BE2C (cell line): ENCODE measurements around the gene PHLPP1.

Experiments used
- DNase-seq: peaks from one replicate; pipeline ENCODE4 v3.0.0-alpha.2; 2020
- H3K27me3 ChIP-seq: fragments of 250-450 bp; sonication (Bioruptor Pico); 2 replicates; pipeline ENCODE4 v1.5.1; 2020; ENCODE audit warnings: mild to moderate bottlenecking
- H3K36me3 ChIP-seq: fragments of 250-450 bp; sonication (Bioruptor Pico); 2 replicates; pipeline ENCODE4 v1.5.1; 2020; ENCODE audit warnings: mild to moderate bottlenecking
- H3K4me1 ChIP-seq: fragments of 250-450 bp; sonication (Bioruptor Pico); 2 replicates; pipeline ENCODE4 v1.5.1; 2020
- H3K4me3 ChIP-seq: 2 replicates; pipeline ENCODE4 v1.5.1; 2011; ENCODE audit warnings: low read depth, low read length
- H3K9me3 ChIP-seq: fragments of 250-450 bp; sonication (Bioruptor Pico); 2 replicates; pipeline ENCODE4 v1.5.1; 2020
- CTCF ChIP-seq: IDR thresholded peaks from 2 replicates; pipeline ENCODE4 v1.5.1; 2012; ENCODE audit warnings: mild to moderate bottlenecking, low read depth, low read length

PHLPP1 gene

GRCh38 chr18:63005306-63005705, 290.0 kb downstream of the PHLPP1 start:
- DNase-seq, result no peak
- H3K4me1 ChIP-seq, result no peaks in the 10 kb centered on the region
- H3K27me3 ChIP-seq, result no peaks in the 10 kb centered on the region
- H3K4me3 ChIP-seq, result no peak overlapping the region
- no peaks in the 10 kb centered on the region for H3K9me3 ChIP-seq
- no peaks in the 10 kb centered on the region for H3K36me3 ChIP-seq
- TF ChIP-seq CTCF, result no peak

GRCh38 chr18:63007231-63007630, 291.9 kb downstream of the PHLPP1 start:
- no peaks in the 10 kb centered on the region for H3K36me3 ChIP-seq
- no peak for DNase-seq
- TF ChIP-seq CTCF, result no peak
- no peaks in the 10 kb centered on the region for H3K4me1 ChIP-seq
- no peaks in the 10 kb centered on the region for H3K27me3 ChIP-seq
- no peak overlapping the region for H3K4me3 ChIP-seq
- H3K9me3 ChIP-seq, result no peaks in the 10 kb centered on the region

- no peaks in the 10 kb centered on the region for H3K27me3 ChIP-seq
- peak; percentile 49 for DNase-seq
- peak; percentile 76 for TF ChIP-seq CTCF
Observed at GRCh38 chr18:63016270-63016669, 300.9 kb downstream of the PHLPP1 start.

GRCh38 chr18:63017076-63017475, 301.7 kb downstream of the PHLPP1 start:
- DNase-seq, result no peak
- H3K27me3 ChIP-seq, result no peaks in the 10 kb centered on the region
- no peak for TF ChIP-seq CTCF

More at GRCh38 chr18:63016270-63016669, 300.9 kb downstream of the PHLPP1 start:
- H3K36me3 ChIP-seq, result no peaks in the 10 kb centered on the region
- no peaks in the 10 kb centered on the region for H3K4me1 ChIP-seq
- no peak overlapping the region for H3K4me3 ChIP-seq
- H3K9me3 ChIP-seq, result no peaks in the 10 kb centered on the region

GRCh38 chr18:63017977-63018376, 302.6 kb downstream of the PHLPP1 start:
- no peak for DNase-seq
- Histone ChIP-seq H3K27me3 (no peaks in the 10 kb centered on the region), H3K4me3 (no peak overlapping the region), H3K9me3 (no peaks in the 10 kb centered on the region), H3K36me3 (no peaks in the 10 kb centered on the region), H3K4me1 (no peaks in the 10 kb centered on the region)
- no peak for TF ChIP-seq CTCF

More at GRCh38 chr18:63017076-63017475, 301.7 kb downstream of the PHLPP1 start:
- no peak overlapping the region for H3K4me3 ChIP-seq
- no peaks in the 10 kb centered on the region for H3K36me3 ChIP-seq
- H3K9me3 ChIP-seq, result no peaks in the 10 kb centered on the region
- H3K4me1 ChIP-seq, result no peaks in the 10 kb centered on the region

- TF ChIP-seq CTCF, result peak; percentile 24; the same call in 1 of the 2 replicates
- DNase-seq, result no peak
- no peaks in the 10 kb centered on the region for H3K4me1 ChIP-seq
- no peaks in the 10 kb centered on the region for H3K36me3 ChIP-seq
- no peak overlapping the region for H3K4me3 ChIP-seq
- H3K27me3 ChIP-seq, result no peaks in the 10 kb centered on the region
- no peaks in the 10 kb centered on the region for H3K9me3 ChIP-seq
Observed at GRCh38 chr18:63022429-63023022, 307.2 kb downstream of the PHLPP1 start.
